HEK293 (cell line): Measurements from ENCODE around the gene ANKRD28.
"Not testable (repeated sequence)": the region's sequence is repeated elsewhere in the genome, so short reads cannot be mapped to it uniquely, and the experiment has no call there.

Experiments used
- CTCF ChIA-PET: fragments of 350-600 bp; formaldehyde crosslinking; extraction: SDS; loops from one replicate; lab custom pipeline; 2021; ENCODE audit warnings: antibody characterized with exemption; lab: Yijun Ruan, JAX
- POLR2A ChIA-PET: fragments of 300-600 bp; formaldehyde crosslinking; extraction: SDS; loops from one replicate; lab custom pipeline; 2020; ENCODE audit warnings: antibody characterized with exemption, inconsistent platforms; lab: Yijun Ruan, JAX
- H3K27ac ChIP-seq: fragments of 200-500 bp; sonication (Bioruptor generic); 2 replicates; pipeline ENCODE4 v1.5.1; 2014; ENCODE audit warnings: low read depth, low read length, control low read depth, inconsistent platforms; ENCODE audit errors: extremely low read depth
- H3K36me3 ChIP-seq, 2 experiments: fragments of 200-500 bp in 1 of 2; sonication (Bioruptor generic) in 1 of 2; 1 replicate in 1 of 2; 2 replicates in 1 of 2; pipeline ENCODE4 v1.5.1; 2014 to 2017; ENCODE audit warnings: inconsistent platforms in 2 of 2, low read length in 2 of 2; ENCODE audit not compliant: control insufficient read depth in 2 of 2, insufficient read depth in 1 of 2
- H3K4me1 ChIP-seq: fragments of 200-500 bp; sonication (Bioruptor generic); 2 replicates; pipeline ENCODE4 v1.5.1; 2014; ENCODE audit warnings: mild to moderate bottlenecking, low read length, inconsistent platforms; ENCODE audit not compliant: control insufficient read depth, insufficient read depth
- H3K4me3 ChIP-seq: 2 replicates; pipeline ENCODE4 v1.5.1; 2011; ENCODE audit warnings: low read depth, mild to moderate bottlenecking, control low read depth, low read length, moderate library complexity
- H3K9me3 ChIP-seq: fragments of 200-500 bp; sonication (Bioruptor generic); 2 replicates; pipeline ENCODE4 v1.5.1; 2014; ENCODE audit warnings: low read depth, low read length, inconsistent platforms; ENCODE audit not compliant: control insufficient read depth, insufficient read depth
- SETDB1 ChIP-seq: IDR thresholded peaks from one replicate; pipeline ENCODE4 v1.6.1; 2017; ENCODE audit warnings: mild to moderate bottlenecking, low read length, moderate library complexity, mixed read lengths; ENCODE audit not compliant: insufficient read length

The ANKRD28 gene

GRCh38 chr3:15619659-15620464 lies 177.9 kb downstream of the ANKRD28 start:
- TF ChIP-seq SETDB1, result peak; percentile 47
- H3K4me3 ChIP-seq, H3K9me3 ChIP-seq, CTCF ChIA-PET, POLR2A ChIA-PET, H3K4me1 ChIP-seq, H3K36me3 ChIP-seq, H3K27ac ChIP-seq: not testable (repeated sequence)
